ENCODE data around the gene VAMP2. TPM values are rescaled to one million over a fixed set of nuclear protein-coding genes. Genes with fewer than 3 reads are reported as not detected.

The VAMP2 gene
- total and polyA plus RNA-seq, 9 of the 15 experiments (the other 6 are each of a cell fraction or from before 2014, with no cell fraction given) = 2.3 to 31.8 (median 6.0) TPM

GRCh38 chr17:8189711-8190477 is 27.1 kb upstream of the VAMP2 start, which contains the start of gene BORCS6 (continued):
- TF ChIP-seq CREB3 (tag; conservative IDR thresholded peaks at IDR 0.05; ENCODE audit: low read depth) = no peak
- TF ChIP-seq BACH1 (tag; IDR thresholded peaks at IDR 0.05) = no peak
- TF ChIP-seq ESRRA (IDR thresholded peaks at IDR 0.05; ENCODE audit: borderline replicate concordance, low read depth) = 0 out of 2 replicates have a peak, but pooled peaks have one; percentile 9
- no peak for TF ChIP-seq NFATC3 (IDR thresholded peaks at IDR 0.05)
- no peak for TF ChIP-seq MTA3 (IDR thresholded peaks at IDR 0.05; ENCODE audit: borderline replicate concordance)
- no peak for TF ChIP-seq BCLAF1 (IDR thresholded peaks at IDR 0.05; ENCODE audit: borderline replicate concordance in 1 of 2, control insufficient read depth in 1 of 2, low read depth in 2 of 2, low read length in 1 of 2)
- no peak for TF ChIP-seq DEAF1 (CRISPR knock-in tag; IDR thresholded peaks at IDR 0.05)
- TF ChIP-seq GTF3C2 (IDR thresholded peaks at IDR 0.05; ENCODE audit: borderline replicate concordance, extremely low read depth, insufficient read length) = no peak
- TF ChIP-seq ELF1 (tag; IDR thresholded peaks at IDR 0.05) = peak; percentile 91
- TF ChIP-seq SAFB (IDR thresholded peaks at IDR 0.05; ENCODE audit: borderline replicate concordance, low read depth, low read length) = no peak
- no peak for TF ChIP-seq ZNF561 (CRISPR knock-in tag; conservative IDR thresholded peaks at IDR 0.05)
- 0 out of 2 replicates have a peak, but pooled peaks have one; percentile 23 for TF ChIP-seq LCOR (CRISPR knock-in tag; IDR thresholded peaks at IDR 0.05)
- TF ChIP-seq ZFX (CRISPR knock-in tag; IDR thresholded peaks at IDR 0.05) = peak; percentile 71
- TF ChIP-seq ZNF584 (CRISPR knock-in tag; IDR thresholded peaks at IDR 0.05; ENCODE audit: low read depth) = no peak
- TF ChIP-seq SIN3A (IDR thresholded peaks at IDR 0.05; ENCODE audit: borderline replicate concordance in 2 of 2, control insufficient read depth in 1 of 2, low read depth in 2 of 2, low read length in 2 of 2) = peak in 1 of 2 experiments; percentile 73; a peak in 2 of 4 replicates
- no peak for TF ChIP-seq SRSF9 (IDR thresholded peaks at IDR 0.05; ENCODE audit: borderline replicate concordance, low read depth, low read length)
- no peak for TF ChIP-seq POU5F1 (IDR thresholded peaks at IDR 0.05; ENCODE audit: borderline replicate concordance, low read depth, low read length, partially characterized antibody)
